Measurements from ENCODE around the gene PRAC1.
A peak's percentile ranks its signal among the peaks of the same experiment; 100 is the strongest.

PRAC1 gene

GRCh38 chr17:48725288-48726064, 3.2 kb upstream of the PRAC1 start:
- H3K4me3 Mint-ChIP-seq, result peak overlapping the region; percentile 29
- no peak for DNase-seq (ENCODE audit: low spot score in 2 of 2)
- H3K27me3 Mint-ChIP-seq, result peaks cover 43% of the 10 kb centered on the region
- H3K4me1 Mint-ChIP-seq, result peaks cover 16% of the 10 kb centered on the region
- ATAC-seq (ENCODE audit: low read depth), result peak; percentile 26
- peak overlapping the region; percentile 45 for H3K27ac Mint-ChIP-seq
- no peaks in the 10 kb centered on the region for H3K36me3 Mint-ChIP-seq
- no peaks in the 10 kb centered on the region for H3K9me3 Mint-ChIP-seq

GRCh38 chr17:48725004-48725287, 2.6 kb upstream of the PRAC1 start:
- Mint-ChIP-seq H3K36me3 (no peaks in the 10 kb centered on the region), H3K4me1 (peaks cover 16% of the 10 kb centered on the region), H3K27ac (peak overlapping the region; percentile 45), H3K27me3 (peaks cover 43% of the 10 kb centered on the region), H3K4me3 (peak overlapping the region; percentile 29), H3K9me3 (peaks cover 2% of the 10 kb centered on the region)
- DNase-seq (ENCODE audit: low spot score in 2 of 2), result no peak
- no peak for ATAC-seq (ENCODE audit: low read depth)

- peaks cover 16% of the 10 kb centered on the region for H3K4me1 Mint-ChIP-seq
- H3K27ac Mint-ChIP-seq, result peak overlapping the region; percentile 45
Observed at GRCh38 chr17:48724251-48725003, 2.1 kb upstream of the PRAC1 start.

GRCh38 chr17:48723423-48724250, 1.3 kb upstream of the PRAC1 start:
- ATAC-seq (ENCODE audit: low read depth) (no peak), DNase-seq (ENCODE audit: low spot score in 2 of 2) (no peak)
- H3K4me1 Mint-ChIP-seq, result peaks cover 13% of the 10 kb centered on the region
- H3K9me3 Mint-ChIP-seq, result peaks cover 2% of the 10 kb centered on the region
- no peaks in the 10 kb centered on the region for H3K36me3 Mint-ChIP-seq
- peaks cover 36% of the 10 kb centered on the region for H3K27me3 Mint-ChIP-seq
- peak overlapping the region; percentile 39 for H3K4me3 Mint-ChIP-seq
- H3K27ac Mint-ChIP-seq, result peak overlapping the region; percentile 45

More at GRCh38 chr17:48724251-48725003, 2.1 kb upstream of the PRAC1 start:
- DNase-seq (ENCODE audit: low spot score in 2 of 2) (peak in 1 of 2 donors; percentile 56), ATAC-seq (ENCODE audit: low read depth) (no peak)
- Mint-ChIP-seq H3K9me3 (peaks cover 2% of the 10 kb centered on the region), H3K4me3 (peak overlapping the region; percentile 61), H3K36me3 (no peaks in the 10 kb centered on the region), H3K27me3 (peaks cover 41% of the 10 kb centered on the region)

GRCh38 chr17:48722915-48723422, 651 bp upstream of the PRAC1 start, which contains the start of gene PRAC2:
Gene PRAC2 (plus strand): TSS chr17:48723185. CDS start chr17:48724411, 1,226 bp downstream.
- Mint-ChIP-seq H3K9me3 (peaks cover 2% of the 10 kb centered on the region), H3K27ac (peak within 1 kb of the TSS; percentile 45), H3K4me1 (peaks cover 13% of the 10 kb centered on the region), H3K4me3 (peak within 1 kb of the TSS; percentile 39), H3K36me3 (no peaks in the 10 kb centered on the region), H3K27me3 (peaks cover 38% of the 10 kb centered on the region)
- DNase-seq (ENCODE audit: low spot score in 2 of 2), result no peak
- ATAC-seq (ENCODE audit: low read depth), result no peak

GRCh38 chr17:48721009-48721402, 1.3 kb downstream of the PRAC1 start:
- no peak overlapping the region for H3K4me3 Mint-ChIP-seq
- peaks cover 1% of the 10 kb centered on the region for H3K36me3 Mint-ChIP-seq
- DNase-seq (ENCODE audit: low spot score in 2 of 2) (no peak), ATAC-seq (ENCODE audit: low read depth) (no peak)
- no peak overlapping the region for H3K27ac Mint-ChIP-seq
- H3K9me3 Mint-ChIP-seq, result peaks cover 2% of the 10 kb centered on the region
- H3K27me3 Mint-ChIP-seq, result peaks cover 32% of the 10 kb centered on the region
- peaks cover 8% of the 10 kb centered on the region for H3K4me1 Mint-ChIP-seq

- Mint-ChIP-seq H3K4me1 (peaks cover 8% of the 10 kb centered on the region), H3K27ac (peak overlapping the region; percentile 51), H3K4me3 (no peak overlapping the region), H3K9me3 (peaks cover 2% of the 10 kb centered on the region), H3K36me3 (peaks cover 1% of the 10 kb centered on the region), H3K27me3 (peaks cover 31% of the 10 kb centered on the region)
- no peak for DNase-seq (ENCODE audit: low spot score in 2 of 2)
- ATAC-seq (ENCODE audit: low read depth), result no peak
Observed at GRCh38 chr17:48720266-48721008, 1.9 kb downstream of the PRAC1 start.

GRCh38 chr17:48719642-48720265, 2.6 kb downstream of the PRAC1 start:
- ATAC-seq (ENCODE audit: low read depth), result no peak
- peaks cover 1% of the 10 kb centered on the region for H3K36me3 Mint-ChIP-seq
- peaks cover 2% of the 10 kb centered on the region for H3K9me3 Mint-ChIP-seq
- no peak overlapping the region for H3K4me3 Mint-ChIP-seq
- H3K27me3 Mint-ChIP-seq, result peaks cover 30% of the 10 kb centered on the region
- peak overlapping the region; percentile 51 for H3K27ac Mint-ChIP-seq
- DNase-seq (ENCODE audit: low spot score in 2 of 2), result no peak
- H3K4me1 Mint-ChIP-seq, result peaks cover 4% of the 10 kb centered on the region

- peaks cover 1% of the 10 kb centered on the region for H3K36me3 Mint-ChIP-seq
- DNase-seq (ENCODE audit: low spot score in 2 of 2), result no peak
- H3K27me3 Mint-ChIP-seq, result peaks cover 26% of the 10 kb centered on the region
- no peak for ATAC-seq (ENCODE audit: low read depth)
- H3K4me3 Mint-ChIP-seq, result no peak overlapping the region
- peaks cover 1% of the 10 kb centered on the region for H3K4me1 Mint-ChIP-seq
- H3K9me3 Mint-ChIP-seq, result peaks cover 2% of the 10 kb centered on the region
- H3K27ac Mint-ChIP-seq, result peak overlapping the region; percentile 67
Observed at GRCh38 chr17:48718761-48719641, 3.3 kb downstream of the PRAC1 start.

GRCh38 chr17:48718227-48718760, 4.0 kb downstream of the PRAC1 start:
- H3K9me3 Mint-ChIP-seq, result peaks cover 2% of the 10 kb centered on the region
- peaks cover 25% of the 10 kb centered on the region for H3K27me3 Mint-ChIP-seq
- peak overlapping the region; percentile 41 for H3K27ac Mint-ChIP-seq
- H3K4me1 Mint-ChIP-seq, result no peaks in the 10 kb centered on the region
- ATAC-seq (ENCODE audit: low read depth) (no peak), DNase-seq (ENCODE audit: low spot score in 2 of 2) (no peak)
- H3K36me3 Mint-ChIP-seq, result peaks cover 1% of the 10 kb centered on the region
- H3K4me3 Mint-ChIP-seq, result no peak overlapping the region

GRCh38 chr17:48717367-48718226, 4.7 kb downstream of the PRAC1 start:
- Mint-ChIP-seq H3K36me3 (peaks cover 1% of the 10 kb centered on the region), H3K4me1 (no peaks in the 10 kb centered on the region), H3K9me3 (peaks cover 2% of the 10 kb centered on the region), H3K4me3 (no peak overlapping the region), H3K27ac (no peak overlapping the region), H3K27me3 (peaks cover 26% of the 10 kb centered on the region)
- DNase-seq (ENCODE audit: low spot score in 2 of 2), result no peak
- ATAC-seq (ENCODE audit: low read depth), result no peak

All from memory B cell (primary cell).